Lung (tissue), 12 donors: ENCODE measurements around the gene ZNF574. TPM values are rescaled to one million over a fixed set of nuclear protein-coding genes. Genes with fewer than 3 reads are reported as not detected.

Experiments used
- ATAC-seq: fragments of 200-7000 bp; cut with Tn5 transposase; one replicate; pipeline ENCODE4 v1.9.1; 2020; ENCODE audit warnings: moderate number of reproducible peaks; ENCODE audit not compliant: insufficient read depth, low FRiP score
- DNase-seq, 3 donors: peaks; one replicate each; pipeline ENCODE4 v3.0.0-alpha.2; 2013 to 2017
- H3K27ac ChIP-seq, 2 donors: one replicate each; pipeline ENCODE4 v1.5.1; 2013; ENCODE audit warnings: mild to moderate bottlenecking in 2 of 2, moderate library complexity in 2 of 2, control low read depth in 1 of 2, inconsistent platforms in 1 of 2, low read depth in 1 of 2, low read length in 1 of 2
- H3K27me3 ChIP-seq, 3 donors: one replicate each; pipeline ENCODE4 v1.5.1; 2013; ENCODE audit warnings: low read length in 2 of 3; ENCODE audit not compliant: control insufficient read depth in 3 of 3, insufficient read depth in 3 of 3
- H3K36me3 ChIP-seq, 4 donors: one replicate each; pipeline ENCODE4 v1.5.1; 2013; ENCODE audit warnings: low read length in 4 of 4, mild to moderate bottlenecking in 1 of 4, moderate library complexity in 1 of 4; ENCODE audit not compliant: control insufficient read depth in 4 of 4, insufficient read depth in 4 of 4
- H3K4me1 ChIP-seq, 5 donors: one replicate each; pipeline ENCODE4 v1.5.1; 2013; ENCODE audit warnings: low read length in 5 of 5, mild to moderate bottlenecking in 2 of 5, moderate library complexity in 1 of 5; ENCODE audit not compliant: control insufficient read depth in 5 of 5, insufficient read depth in 5 of 5
- H3K4me3 ChIP-seq: one replicate; pipeline ENCODE4 v1.5.1; 2013; ENCODE audit warnings: mild to moderate bottlenecking, control low read depth, moderate library complexity
- H3K9ac ChIP-seq, 2 donors: one replicate each; pipeline ENCODE4 v1.5.1; 2013; ENCODE audit warnings: low read length in 2 of 2, control low read depth in 1 of 2; ENCODE audit not compliant: insufficient read depth in 1 of 2
- H3K9me3 ChIP-seq, 4 donors: one replicate each; pipeline ENCODE4 v1.5.1; 2013; ENCODE audit warnings: low read length in 3 of 4, mild to moderate bottlenecking in 1 of 4, moderate library complexity in 1 of 4; ENCODE audit not compliant: control insufficient read depth in 4 of 4, insufficient read depth in 3 of 4
- CTCF ChIP-seq: IDR thresholded peaks from 2 replicates; pipeline ENCODE4 v1.5.1; 2012; ENCODE audit warnings: mild to moderate bottlenecking; ENCODE audit errors: control extremely low read depth, extremely low read depth
- WGBS, 2 donors: extraction: QIAGEN DNeasy Blood & Tissue Kit; methylation state at CpG; one replicate each; pipeline ENCODE4 v1.1.7; 2013; 5-methylcytosine and 5-hydroxymethylcytosine counted together
- polyA plus RNA-seq, 2 donors: library from polyadenylated mRNA; stranded (reverse); fragments of 200-250 nt; gene quantifications; one replicate each; pipeline ENCODE4 v1.2.1, GENCODE V29; 2013
- total RNA-seq, 2 donors: library from RNA; depleted of rRNA in 1 of 2; stranded (reverse); fragments of >200 nt in 1 of 2; gene quantifications; one replicate each; pipeline ENCODE4 v1.2.1, GENCODE V29; 2014 to 2021
- donor health status: control.
- donor health status: control.
- donor health status: Bipolar disorder and iron deficiency.
- donor health status: healthy.
- donor health status: DM: yes; HTN: yes; CAD: no.

ZNF574 gene
- total and polyA plus RNA-seq, 4 donors = 6.8 to 13.7 (median 10.1) TPM

DNA sequence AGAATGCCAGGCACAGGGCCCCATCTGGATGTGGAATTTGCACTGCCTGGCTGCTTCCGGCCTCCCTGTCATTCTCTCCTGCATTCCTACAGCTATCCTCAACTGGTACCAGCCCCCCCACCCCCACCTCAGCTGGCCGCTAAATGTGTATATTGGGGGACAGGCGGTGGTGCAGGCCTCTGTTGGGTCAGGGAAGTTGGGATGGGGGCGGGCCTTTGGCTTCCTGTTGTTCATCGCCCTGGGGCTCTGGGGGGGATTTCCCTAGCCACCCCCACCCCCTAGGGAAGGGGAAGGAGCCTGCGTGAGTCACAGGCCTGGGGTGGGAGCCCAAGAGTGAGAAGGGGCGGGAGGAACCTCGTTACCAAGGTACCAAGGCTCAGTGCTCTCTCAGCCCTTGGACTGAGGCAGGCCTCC lies 45.7 kb downstream of the ZNF574 start:
- ATAC-seq (no peak), DNase-seq (no peak)
- Histone ChIP-seq H3K4me3 (no peak overlapping the region), H3K36me3 (no peaks in the 10 kb centered on the region), H3K9me3 (no peaks in the 10 kb centered on the region), H3K9ac (no peak overlapping the region), H3K4me1 (peaks cover 0 to 2% (median 0%) of the 10 kb centered on the region in 5 donors), H3K27me3 (peaks cover 0 to 2% (median 0%) of the 10 kb centered on the region in 3 donors), H3K27ac (no peak overlapping the region)
- TF ChIP-seq CTCF = no peak
- WGBS, 2 donors = 8 to 20% methylated on average over 7 to 8 of the region's 8 CpGs

DNA sequence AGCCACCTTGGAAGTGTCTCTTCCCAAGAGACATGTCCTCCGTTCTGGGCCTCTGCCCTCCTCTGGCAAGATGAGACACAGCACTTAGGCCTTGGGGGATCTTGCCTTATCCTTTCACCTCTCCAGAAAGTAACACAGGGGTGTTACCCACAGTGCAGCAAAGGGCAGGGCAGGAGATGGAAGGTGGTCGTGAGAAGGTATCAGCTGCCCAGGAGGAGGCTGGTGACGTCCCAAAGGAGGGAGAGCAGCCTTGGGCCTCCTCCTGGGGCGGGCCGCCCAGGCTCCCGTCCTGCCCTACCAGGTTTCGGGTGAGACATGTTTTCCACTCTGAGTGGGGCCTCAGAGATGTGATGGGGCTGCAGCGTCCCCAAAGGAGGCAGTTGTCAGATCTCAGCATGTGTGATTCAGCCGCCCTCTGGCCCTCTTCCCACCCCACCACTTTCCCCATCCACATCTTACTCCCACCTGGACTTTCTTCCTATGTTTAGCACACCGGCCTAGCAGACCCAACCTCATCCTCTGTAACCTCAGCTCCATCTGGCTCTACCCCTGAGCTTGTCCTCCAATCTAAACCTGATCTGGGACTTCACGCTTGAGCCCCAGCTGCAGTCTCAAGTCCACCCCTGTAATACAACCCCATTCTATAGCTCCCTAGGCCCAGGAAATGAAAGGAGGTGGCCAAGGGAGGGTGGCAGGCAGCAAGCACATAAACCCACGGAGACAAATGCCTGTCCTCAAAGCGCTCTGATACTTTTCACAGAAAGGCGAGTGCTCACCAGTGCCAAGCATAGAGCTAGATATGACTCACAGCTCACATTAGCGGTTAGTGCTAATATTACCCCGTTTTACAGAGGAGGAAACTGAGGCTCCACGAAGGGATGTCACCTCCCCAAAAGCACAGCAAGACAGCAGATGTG lies 47.0 kb downstream of the ZNF574 start:
- Histone ChIP-seq H3K36me3 (no peaks in the 10 kb centered on the region), H3K27ac (no peak overlapping the region), H3K27me3 (peaks cover 0 to 2% (median 0%) of the 10 kb centered on the region in 3 donors), H3K4me1 (peaks cover 0 to 2% (median 0%) of the 10 kb centered on the region in 5 donors), H3K4me3 (no peak overlapping the region), H3K9me3 (no peaks in the 10 kb centered on the region), H3K9ac (no peak overlapping the region)
- ATAC-seq (no peak), DNase-seq (no peak)
- WGBS, 2 donors = 75 to 83% methylated on average over 16 to 17 of the region's 17 CpGs
- TF ChIP-seq CTCF = no peak

GRCh38 chr19:42123765-42124164 lies 47.8 kb downstream of the ZNF574 start:
- Histone ChIP-seq H3K4me1 (peaks cover 0 to 2% (median 0%) of the 10 kb centered on the region in 5 donors), H3K27me3 (peaks cover 0 to 4% (median 3%) of the 10 kb centered on the region in 3 donors), H3K9me3 (no peaks in the 10 kb centered on the region), H3K9ac (no peak overlapping the region), H3K4me3 (no peak overlapping the region), H3K27ac (no peak overlapping the region), H3K36me3 (no peaks in the 10 kb centered on the region)
- no peak for ATAC-seq
- no peak for DNase-seq
- TF ChIP-seq CTCF = no peak
- WGBS, 2 donors = 88 to 94% methylated on average over 1 of the region's 1 CpG
